ENCODE measurements around the gene PMPCA. TPM values are rescaled to one million over a fixed set of nuclear protein-coding genes. Genes with fewer than 3 reads are reported as not detected.

The PMPCA gene
- total and polyA plus RNA-seq, 7 donors: 22.9 to 49.9 (median 27.1) TPM

- TF ChIP-seq EP300 (IDR thresholded peaks at IDR 0.05): no peak
- no peak for TF ChIP-seq POLR2A (IDR thresholded peaks at IDR 0.05)
- TF ChIP-seq CTCF (IDR thresholded peaks at IDR 0.05): no peak
- TF ChIP-seq POLR2AphosphoS5 (IDR thresholded peaks at IDR 0.05): no peak
- 75 to 90% methylated on average over 11 of the region's 11 CpGs for WGBS, 2 donors
- DNase-seq: no peak
- no peaks in the 10 kb centered on the region for H3K4me1 ChIP-seq
- intact Hi-C loops (cut with DNase I): no loop called here
- H3K27ac ChIP-seq: no peak overlapping the region
- no peaks in the 10 kb centered on the region for H3K9me3 ChIP-seq
- H3K4me3 ChIP-seq: no peak overlapping the region
- H3K27me3 ChIP-seq: no peaks in the 10 kb centered on the region
- H3K36me3 ChIP-seq: peaks cover 22 to 90% (median 43%) of the 10 kb centered on the region in 4 donors
Measured at GRCh38 chr9:136385015-136385414, 25.4 kb upstream of the PMPCA start.

- Histone ChIP-seq H3K4me1 (no peaks in the 10 kb centered on the region), H3K27ac (no peak overlapping the region), H3K4me3 (no peak overlapping the region), H3K36me3 (peaks cover 22 to 84% (median 42%) of the 10 kb centered on the region in 4 donors), H3K9me3 (no peaks in the 10 kb centered on the region), H3K27me3 (no peaks in the 10 kb centered on the region)
- intact Hi-C loops (cut with DNase I): no loop called here
- TF ChIP-seq EP300 (IDR thresholded peaks at IDR 0.05): no peak
- no peak for TF ChIP-seq POLR2AphosphoS5 (IDR thresholded peaks at IDR 0.05)
- TF ChIP-seq POLR2A (IDR thresholded peaks at IDR 0.05): no peak
- no peak for TF ChIP-seq CTCF (IDR thresholded peaks at IDR 0.05)
- 86 to 87% methylated on average over 13 of the region's 13 CpGs for WGBS, 2 donors
- DNase-seq: no peak
Measured at GRCh38 chr9:136386018-136386417, 24.4 kb upstream of the PMPCA start.

GRCh38 chr9:136387217-136387616 lies 23.2 kb upstream of the PMPCA start:
- H3K4me1 ChIP-seq: no peaks in the 10 kb centered on the region
- H3K27ac ChIP-seq: no peak overlapping the region
- DNase-seq: no peak
- intact Hi-C loops (cut with DNase I): no loop called here
- H3K4me3 ChIP-seq: no peak overlapping the region
- TF ChIP-seq POLR2AphosphoS5 (IDR thresholded peaks at IDR 0.05) (no peak), EP300 (IDR thresholded peaks at IDR 0.05) (no peak), POLR2A (IDR thresholded peaks at IDR 0.05) (no peak), CTCF (IDR thresholded peaks at IDR 0.05) (no peak)
- peaks cover 22 to 84% (median 47%) of the 10 kb centered on the region in 4 donors for H3K36me3 ChIP-seq
- 97 to 98% methylated on average over 19 of the region's 19 CpGs for WGBS, 2 donors
- no peaks in the 10 kb centered on the region for H3K27me3 ChIP-seq
- H3K9me3 ChIP-seq: no peaks in the 10 kb centered on the region

GRCh38 chr9:136389396-136389795 lies 21.1 kb upstream of the PMPCA start:
- H3K36me3 ChIP-seq: peaks cover 26 to 84% (median 50%) of the 10 kb centered on the region in 4 donors
- WGBS, 2 donors: 78 to 84% methylated on average over 14 of the region's 14 CpGs
- no peaks in the 10 kb centered on the region for H3K27me3 ChIP-seq
- no peak for DNase-seq
- H3K9me3 ChIP-seq: no peaks in the 10 kb centered on the region
- no peaks in the 10 kb centered on the region for H3K4me1 ChIP-seq
- no peak overlapping the region for H3K27ac ChIP-seq
- no peak for TF ChIP-seq EP300 (IDR thresholded peaks at IDR 0.05)
- no peak for TF ChIP-seq CTCF (IDR thresholded peaks at IDR 0.05)
- TF ChIP-seq POLR2AphosphoS5 (IDR thresholded peaks at IDR 0.05): no peak
- TF ChIP-seq POLR2A (IDR thresholded peaks at IDR 0.05): no peak
- intact Hi-C loops (cut with DNase I): no loop called here
- H3K4me3 ChIP-seq: no peak overlapping the region
